Measurements from ENCODE around the gene WBP1L.
"Not testable (repeated sequence)": the region's sequence is repeated elsewhere in the genome, so short reads cannot be mapped to it uniquely, and the experiment has no call there.

DNA sequence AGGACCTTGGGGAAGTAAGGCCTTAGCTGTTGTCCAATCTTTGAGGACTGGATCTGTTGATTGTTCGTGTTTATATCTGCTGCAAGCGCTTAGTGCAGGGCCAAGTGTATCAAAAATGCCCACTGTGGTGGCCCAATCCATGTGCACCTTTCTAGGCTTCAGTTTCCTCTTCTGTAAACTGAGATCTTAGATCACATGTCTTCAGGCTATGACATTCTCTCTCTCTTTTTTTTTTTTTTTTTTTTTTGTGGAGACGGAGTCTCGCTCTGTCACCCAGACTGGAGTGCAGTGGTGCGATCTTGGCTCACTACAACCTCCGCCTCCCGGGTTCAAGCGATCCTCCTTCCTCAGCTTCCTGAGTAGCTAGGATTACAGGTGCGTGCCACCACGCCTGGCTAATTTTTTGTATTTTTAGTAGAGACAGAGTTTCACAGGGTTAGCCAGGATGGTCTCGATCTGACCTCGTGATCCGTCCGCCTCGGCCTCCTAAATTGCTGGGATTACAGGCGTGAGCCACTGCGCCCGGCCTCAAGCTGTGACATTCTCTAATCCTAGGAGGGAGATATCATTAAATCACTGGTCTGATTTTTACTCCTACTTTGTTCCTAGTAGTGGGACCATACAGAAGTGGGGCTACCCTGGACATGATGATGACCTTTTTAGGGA is 26.7 kb upstream of the WBP1L start:
- TF ChIP-seq, protein P1, sequence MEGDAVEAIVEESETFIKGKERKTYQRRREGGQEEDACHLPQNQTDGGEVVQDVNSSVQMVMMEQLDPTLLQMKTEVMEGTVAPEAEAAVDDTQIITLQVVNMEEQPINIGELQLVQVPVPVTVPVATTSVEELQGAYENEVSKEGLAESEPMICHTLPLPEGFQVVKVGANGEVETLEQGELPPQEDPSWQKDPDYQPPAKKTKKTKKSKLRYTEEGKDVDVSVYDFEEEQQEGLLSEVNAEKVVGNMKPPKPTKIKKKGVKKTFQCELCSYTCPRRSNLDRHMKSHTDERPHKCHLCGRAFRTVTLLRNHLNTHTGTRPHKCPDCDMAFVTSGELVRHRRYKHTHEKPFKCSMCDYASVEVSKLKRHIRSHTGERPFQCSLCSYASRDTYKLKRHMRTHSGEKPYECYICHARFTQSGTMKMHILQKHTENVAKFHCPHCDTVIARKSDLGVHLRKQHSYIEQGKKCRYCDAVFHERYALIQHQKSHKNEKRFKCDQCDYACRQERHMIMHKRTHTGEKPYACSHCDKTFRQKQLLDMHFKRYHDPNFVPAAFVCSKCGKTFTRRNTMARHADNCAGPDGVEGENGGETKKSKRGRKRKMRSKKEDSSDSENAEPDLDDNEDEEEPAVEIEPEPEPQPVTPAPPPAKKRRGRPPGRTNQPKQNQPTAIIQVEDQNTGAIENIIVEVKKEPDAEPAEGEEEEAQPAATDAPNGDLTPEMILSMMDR (IDR thresholded peaks at IDR 0.05) = not testable (repeated sequence)
- TF ChIP-seq EP300, POLR2A, POLR2AphosphoS5 (IDR thresholded peaks at IDR 0.05): not testable (repeated sequence)

Data from stomach (tissue), 4 donors.